ENCODE results near the gene ING5.
A peak's percentile ranks its signal among the peaks of the same experiment; 100 is the strongest.
"Not testable (repeated sequence)": the region's sequence is repeated elsewhere in the genome, so short reads cannot be mapped to it uniquely, and the experiment has no call there.

Gene ING5

GRCh38 chr2:241732513-241733186 lies 30.8 kb downstream of the ING5 start:
- peak; percentile 80 for TF ChIP-seq CTCF (IDR thresholded peaks at IDR 0.05)
- not testable (repeated sequence) for H3K27ac ChIP-seq

GRCh38 chr2:241733391-241734207 lies 31.8 kb downstream of the ING5 start:
- no peak for TF ChIP-seq ZFX (IDR thresholded peaks at IDR 0.05; ENCODE audit: borderline replicate concordance)
- no peak for TF ChIP-seq CTCF (IDR thresholded peaks at IDR 0.05)
- peak overlapping the region; percentile 75; the same call in 1 of the 2 replicates for H3K27ac ChIP-seq

GRCh38 chr2:241734208-241734466 lies 32.3 kb downstream of the ING5 start:
- TF ChIP-seq ZFX (IDR thresholded peaks at IDR 0.05; ENCODE audit: borderline replicate concordance) (no peak), CTCF (IDR thresholded peaks at IDR 0.05) (peak; percentile 16; the same call in 1 of the 2 replicates)
- H3K27ac ChIP-seq, result peak overlapping the region; percentile 75

DNA sequence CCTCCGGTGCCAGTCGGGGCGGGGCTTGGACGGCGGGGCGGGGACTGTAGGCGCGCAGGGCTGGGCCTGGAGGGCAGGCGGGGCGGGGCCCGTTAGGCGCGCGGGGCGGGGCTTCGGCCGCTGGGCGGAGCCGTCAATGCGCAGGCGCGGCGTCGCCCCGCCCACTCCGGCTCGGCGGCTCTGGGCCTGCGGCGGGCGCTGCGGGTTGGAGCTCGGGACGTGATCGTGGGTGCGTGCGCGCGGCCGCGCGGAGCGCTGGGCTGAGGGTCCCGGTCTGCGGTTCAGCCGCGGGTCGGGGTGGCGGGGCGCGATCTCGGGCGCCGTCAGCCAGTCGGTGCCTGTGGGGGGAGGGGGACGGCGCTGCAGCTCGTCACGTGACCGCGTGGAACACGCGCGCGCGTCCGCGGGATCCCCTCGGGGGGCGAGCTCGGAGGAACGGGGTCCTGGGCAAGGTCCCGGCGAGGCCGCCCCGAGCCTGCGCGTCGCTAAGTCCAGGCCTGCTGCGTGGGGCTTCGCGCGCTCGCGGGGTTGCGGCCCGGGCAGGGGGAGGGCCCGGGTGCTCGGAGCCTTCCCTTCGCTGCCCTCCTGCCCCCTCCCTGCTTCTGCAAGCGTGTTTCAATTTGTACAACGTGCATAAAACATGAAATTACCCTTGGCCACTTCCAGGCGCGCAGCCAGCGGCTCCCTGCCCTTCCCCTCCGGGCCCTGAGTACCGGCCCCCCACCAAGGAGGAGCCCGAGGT lies 32.8 kb downstream of the ING5 start, which contains the start of gene D2HGDH:
Gene D2HGDH (plus strand): TSS at position 164 of the 742 bp plus-strand sequence. CDS start 595 bp downstream, outside the sequence.
- no peak for TF ChIP-seq ZFX (IDR thresholded peaks at IDR 0.05; ENCODE audit: borderline replicate concordance)
- TF ChIP-seq CTCF (IDR thresholded peaks at IDR 0.05), result no peak
- H3K27ac ChIP-seq, result peak within 1 kb of the TSS; percentile 75

GRCh38 chr2:241736111-241736510 lies 34.3 kb downstream of the ING5 start:
- H3K27ac ChIP-seq, result no peak overlapping the region
- TF ChIP-seq ZFX (IDR thresholded peaks at IDR 0.05; ENCODE audit: borderline replicate concordance) (no peak), CTCF (IDR thresholded peaks at IDR 0.05) (no peak)

DNA sequence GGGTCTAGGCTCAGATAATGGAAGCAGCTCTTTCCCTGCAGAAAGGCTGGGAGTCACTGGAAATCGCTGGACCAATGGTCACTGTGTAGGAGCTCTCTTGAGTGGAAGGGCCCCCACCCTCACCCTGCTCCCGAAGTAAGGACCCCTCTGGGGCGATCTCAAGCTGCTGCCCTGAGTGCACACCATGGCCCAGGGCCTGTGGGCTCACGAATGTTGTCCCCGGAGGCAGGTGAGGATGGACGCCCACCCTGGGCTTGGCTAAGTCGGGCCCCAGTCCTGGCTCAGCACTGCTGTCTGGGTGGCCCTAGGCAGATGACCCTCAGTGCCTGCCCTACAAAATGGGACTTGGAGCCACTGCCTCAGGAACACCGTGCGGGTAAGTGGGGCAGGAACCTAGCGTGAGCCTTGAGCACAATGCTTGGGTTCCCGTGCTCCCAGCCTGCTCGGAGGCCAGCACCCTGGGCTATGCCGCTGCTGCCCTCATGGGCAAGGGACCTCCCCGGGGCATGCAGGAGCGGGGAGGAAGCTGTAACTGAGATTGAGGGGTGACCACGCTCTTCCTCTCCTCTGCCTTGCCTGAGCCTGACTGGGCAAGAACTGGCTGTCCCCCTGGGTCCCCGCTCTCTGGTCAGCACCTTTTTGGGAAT lies 36.3 kb downstream of the ING5 start:
- TF ChIP-seq ZFX (IDR thresholded peaks at IDR 0.05; ENCODE audit: borderline replicate concordance), result no peak
- TF ChIP-seq CTCF (IDR thresholded peaks at IDR 0.05), result no peak
- no peak overlapping the region for H3K27ac ChIP-seq
